Measurements from ENCODE around the gene CEP128. TPM values are rescaled to one million over a fixed set of nuclear protein-coding genes. Genes with fewer than 3 reads are reported as not detected.
A peak's percentile ranks its signal among the peaks of the same experiment; 100 is the strongest.

Gene CEP128
- total RNA-seq, 1 donor: 8.2 TPM

DNA sequence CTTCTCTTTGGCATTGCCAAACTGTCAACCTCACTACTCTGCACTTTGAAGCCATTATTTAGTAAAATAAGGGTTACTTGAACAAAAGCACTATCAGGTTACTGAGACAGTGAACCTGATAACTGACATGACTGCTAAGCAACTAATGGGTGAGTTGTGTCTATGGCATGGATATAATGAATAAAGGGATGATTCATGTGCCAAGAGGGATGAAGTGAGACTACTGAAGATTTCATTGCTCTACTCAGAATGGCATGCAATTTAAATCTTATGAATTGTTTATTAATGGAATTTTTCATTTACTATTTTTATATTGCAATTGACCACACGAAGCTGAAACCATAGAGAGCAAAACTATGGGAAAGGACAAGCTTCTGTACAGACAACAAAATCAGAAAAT lies 74.4 kb downstream of the CEP128 start:
- DNase-seq (ENCODE audit: low read depth): no peak
- TF ChIP-seq CTCF (IDR thresholded peaks at IDR 0.05; ENCODE audit: insufficient read depth, low read depth, low read length): no peak
- no peak overlapping the region for H3K4me3 ChIP-seq (ENCODE audit: low read depth, low read length)

GRCh38 chr14:80865565-80865964 lies 76.0 kb downstream of the CEP128 start:
- no peak for TF ChIP-seq CTCF (IDR thresholded peaks at IDR 0.05; ENCODE audit: insufficient read depth, low read depth, low read length)
- no peak for DNase-seq (ENCODE audit: low read depth)
- H3K4me3 ChIP-seq (ENCODE audit: low read depth, low read length): no peak overlapping the region

DNA sequence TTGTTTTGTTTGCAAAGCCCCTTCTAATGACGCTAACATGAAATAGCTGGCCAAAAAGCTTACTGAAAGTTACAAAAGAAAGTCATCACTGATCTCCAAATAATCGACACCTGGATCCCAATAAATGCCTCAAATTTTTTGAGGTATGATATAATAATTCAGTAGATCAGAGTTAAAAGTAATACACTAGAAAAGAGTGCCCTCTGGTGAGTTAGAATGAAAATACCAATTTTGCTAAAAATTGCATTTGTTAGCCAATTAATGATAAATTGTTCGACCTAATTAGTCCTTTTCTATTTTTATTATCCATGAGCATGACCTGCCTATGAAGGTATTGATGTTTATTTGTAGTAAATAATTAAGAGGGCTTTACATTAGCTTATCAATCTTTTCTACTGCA lies 78.6 kb downstream of the CEP128 start:
- no peak overlapping the region for H3K4me3 ChIP-seq (ENCODE audit: low read depth, low read length)
- no peak for DNase-seq (ENCODE audit: low read depth)
- peak; percentile 23 for TF ChIP-seq CTCF (IDR thresholded peaks at IDR 0.05; ENCODE audit: insufficient read depth, low read depth, low read length)

- TF ChIP-seq CTCF (IDR thresholded peaks at IDR 0.05; ENCODE audit: insufficient read depth, low read depth, low read length): no peak
- DNase-seq (ENCODE audit: low read depth): no peak
- no peak overlapping the region for H3K4me3 ChIP-seq (ENCODE audit: low read depth, low read length)
Measured at GRCh38 chr14:80862541-80862940, 79.0 kb downstream of the CEP128 start.

DNA sequence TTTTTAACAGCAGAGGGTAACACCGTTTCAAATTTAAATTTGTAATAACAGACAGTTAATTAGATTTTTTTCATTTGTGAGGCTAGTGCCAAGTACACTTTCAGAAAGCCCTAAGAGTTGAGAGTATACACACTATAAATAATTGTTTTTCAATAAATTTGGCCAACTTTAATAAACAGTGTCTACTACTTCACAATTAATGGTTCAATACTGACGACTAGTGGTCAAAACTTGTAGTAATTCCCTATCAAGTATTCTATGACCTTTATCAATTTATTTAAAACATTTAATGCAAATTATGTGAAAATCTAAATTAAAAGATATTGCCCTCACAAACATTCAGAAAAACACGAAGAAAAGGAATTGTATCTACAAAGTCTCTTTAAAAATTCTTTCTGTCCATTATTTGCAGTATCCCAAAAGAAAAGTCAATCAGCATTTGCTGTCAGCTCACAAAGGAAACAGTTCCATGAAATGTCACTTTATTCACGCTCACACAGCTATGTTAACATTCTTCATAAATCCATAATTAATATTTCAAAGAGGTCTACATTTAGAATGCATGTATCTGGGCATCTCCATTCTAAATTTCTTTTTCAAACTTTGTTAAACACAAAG lies 91.2 kb downstream of the CEP128 start:
- no peak overlapping the region for H3K4me3 ChIP-seq (ENCODE audit: low read depth, low read length)
- peak; percentile 66 for DNase-seq (ENCODE audit: low read depth)
- TF ChIP-seq CTCF (IDR thresholded peaks at IDR 0.05; ENCODE audit: insufficient read depth, low read depth, low read length): peak; percentile 54

DNA sequence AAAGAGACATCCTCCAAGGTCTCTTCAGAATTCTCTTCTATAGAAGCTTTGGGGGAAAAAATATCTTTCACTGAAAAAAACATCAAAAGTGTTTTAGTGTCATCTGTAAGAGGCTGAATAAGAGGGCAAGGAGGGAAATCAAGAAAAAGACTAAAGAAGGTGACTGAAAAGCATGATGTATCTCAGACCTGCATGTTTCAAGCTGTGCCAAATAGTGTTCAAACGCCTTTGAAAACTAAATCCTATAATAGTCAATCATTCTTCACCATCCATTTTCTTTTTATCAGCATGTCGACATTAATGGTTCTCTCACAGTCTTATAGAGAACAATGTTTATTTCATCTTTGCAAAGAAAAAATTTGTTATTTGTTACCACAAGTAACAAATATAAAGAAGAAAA lies 94.5 kb downstream of the CEP128 start:
- TF ChIP-seq CTCF (IDR thresholded peaks at IDR 0.05; ENCODE audit: insufficient read depth, low read depth, low read length): no peak
- H3K4me3 ChIP-seq (ENCODE audit: low read depth, low read length): no peak overlapping the region
- no peak for DNase-seq (ENCODE audit: low read depth)

GRCh38 chr14:80845856-80846255 lies 95.7 kb downstream of the CEP128 start:
- no peak for DNase-seq (ENCODE audit: low read depth)
- H3K4me3 ChIP-seq (ENCODE audit: low read depth, low read length): no peak overlapping the region
- no peak for TF ChIP-seq CTCF (IDR thresholded peaks at IDR 0.05; ENCODE audit: insufficient read depth, low read depth, low read length)

All from fibroblast of villous mesenchyme (primary cell).